Common myeloid progenitor, CD34-positive (primary cell): Measurements from ENCODE around the gene TBC1D24.

Experiments
- CTCF ChIA-PET: fragments of 350-600 bp; sonication (Branson Sonifier 250); formaldehyde crosslinking; loops from one replicate; lab custom pipeline; 2021; ENCODE audit warnings: antibody characterized with exemption; lab: Charles Lee
- POLR2A ChIA-PET: fragments of 350-600 bp; sonication (Branson Sonifier 250); formaldehyde crosslinking; loops from one replicate; lab custom pipeline; 2021; ENCODE audit warnings: antibody characterized with exemption; lab: Charles Lee
- DNase-seq, 3 donors: peaks; one replicate each; pipeline versions ENCODE4 v3.0.0 to v3.0.0-alpha.2; 2013
- H3K27ac ChIP-seq, 2 experiments: 1 replicate in 1 of 2; 2 replicates in 1 of 2; pipeline ENCODE4 v1.7.0; 2013; ENCODE audit warnings: inconsistent platforms in 2 of 2, low read length in 2 of 2, mild to moderate bottlenecking in 2 of 2, low read depth in 1 of 2, moderate library complexity in 1 of 2; ENCODE audit not compliant: severe bottlenecking in 2 of 2, insufficient read depth in 1 of 2, poor library complexity in 1 of 2
- H3K27me3 ChIP-seq, 5 experiments: replicated peaks in 2 of 5; 1 replicate in 3 of 5; 2 replicates in 2 of 5; pipeline versions ENCODE4 v1.6.1 to v1.7.0; 2013; ENCODE audit warnings: low read length in 4 of 5, mild to moderate bottlenecking in 2 of 5, moderate library complexity in 2 of 5, inconsistent platforms in 1 of 5; ENCODE audit not compliant: insufficient read depth in 5 of 5, control insufficient read depth in 4 of 5
- H3K36me3 ChIP-seq, 4 experiments: 1 replicate in 2 of 4; 2 replicates in 2 of 4; pipeline versions ENCODE4 v1.6.1 to v1.7.0; 2013; ENCODE audit warnings: low read length in 3 of 4, control low read depth in 1 of 4, mild to moderate bottlenecking in 1 of 4; ENCODE audit not compliant: control insufficient read depth in 4 of 4, insufficient read depth in 4 of 4
- H3K4me1 ChIP-seq, 4 experiments: 1 replicate in 3 of 4; 2 replicates in 1 of 4; pipeline versions ENCODE4 v1.6.1 to v1.7.1; 2013; ENCODE audit warnings: low read length in 3 of 4, mild to moderate bottlenecking in 3 of 4, control low read depth in 1 of 4, inconsistent platforms in 1 of 4, moderate library complexity in 1 of 4; ENCODE audit not compliant: control insufficient read depth in 4 of 4, insufficient read depth in 4 of 4; ENCODE audit errors: control extremely low read depth in 1 of 4
- H3K4me3 ChIP-seq, 7 experiments: 1 replicate in 4 of 7; 2 replicates in 3 of 7; pipeline versions ENCODE4 v1.5.1 to v1.7.0; 2013; ENCODE audit warnings: mild to moderate bottlenecking in 7 of 7, low read length in 6 of 7, moderate library complexity in 6 of 7, inconsistent platforms in 2 of 7, low read depth in 2 of 7, control low read depth in 1 of 7; ENCODE audit not compliant: insufficient read depth in 4 of 7, control insufficient read depth in 1 of 7; ENCODE audit errors: extremely low read depth in 1 of 7
- H3K9me3 ChIP-seq, 5 experiments: 1 replicate in 4 of 5; 2 replicates in 1 of 5; pipeline versions ENCODE4 v1.6.1 to v1.7.1; 2013; ENCODE audit warnings: low read length in 4 of 5, mild to moderate bottlenecking in 2 of 5, inconsistent platforms in 1 of 5, low read depth in 1 of 5, moderate library complexity in 1 of 5; ENCODE audit not compliant: control insufficient read depth in 4 of 5, insufficient read depth in 2 of 5; ENCODE audit errors: control extremely low read depth in 1 of 5
- WGBS: methylation state at CpG from one replicate; pipeline ENCODE4 v1.1.5; 2013; ENCODE audit not compliant: insufficient coverage; 5-methylcytosine and 5-hydroxymethylcytosine counted together

Gene TBC1D24

DNA sequence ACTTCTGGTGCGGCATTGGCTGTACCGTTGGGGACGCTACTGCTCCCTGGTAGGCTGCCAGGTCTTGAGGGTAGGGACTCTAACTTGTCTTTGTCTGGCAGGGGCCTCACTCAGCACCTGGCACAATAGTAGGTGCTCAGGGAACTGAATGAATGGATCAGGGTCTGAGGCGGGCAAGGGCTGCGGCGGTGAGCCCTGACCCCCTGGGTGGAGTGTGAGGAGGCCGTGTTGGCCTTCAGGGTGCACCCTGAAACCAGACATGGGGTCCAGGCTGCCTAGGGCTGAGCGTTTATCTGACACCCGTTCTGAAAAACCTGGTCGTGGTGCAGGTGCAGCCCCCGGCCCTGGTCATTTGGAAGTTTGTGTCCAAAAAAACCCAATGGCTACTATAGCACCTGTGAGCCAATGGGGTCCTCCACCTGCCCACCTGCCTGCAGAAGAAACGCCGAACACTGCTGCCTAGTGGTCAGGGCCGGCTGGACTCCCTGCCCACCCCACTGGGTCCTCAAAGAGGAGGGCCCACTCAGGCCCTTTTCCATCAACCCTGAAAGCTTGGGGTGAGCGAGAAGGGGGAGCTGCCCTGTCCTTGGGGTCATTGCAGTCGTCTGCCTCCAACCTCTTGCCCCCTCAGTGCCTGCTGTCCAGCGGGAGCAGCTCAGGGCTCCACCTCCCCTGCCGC, 33.9 kb downstream of the TBC1D24 start:
- ChIA-PET POLR2A (interaction anchor here (2.3 kb wide), 1 partner anchor 11 kb away, joined by 11 read pairs; the partner anchor contains the start of gene AMDHD2), CTCF (interaction anchor here (0.7 to 5.9 kb wide), 3 partner anchors 7 to 547 kb away, joined by 3 to 27 read pairs (median 3); no protein-coding TSS in a partner anchor)
- Histone ChIP-seq H3K27ac (peak overlapping the region in 1 of 2 experiments; percentile 7), H3K9me3 (no peaks in the 10 kb centered on the region), H3K27me3 (no peaks in the 10 kb centered on the region), H3K4me1 (peaks cover 3 to 75% (median 65%) of the 10 kb centered on the region in 4 experiments), H3K4me3 (no peak overlapping the region), H3K36me3 (no peaks in the 10 kb centered on the region)
- DNase-seq, result no peak
- 93% methylated on average over 16 of the region's 18 CpGs for WGBS

DNA sequence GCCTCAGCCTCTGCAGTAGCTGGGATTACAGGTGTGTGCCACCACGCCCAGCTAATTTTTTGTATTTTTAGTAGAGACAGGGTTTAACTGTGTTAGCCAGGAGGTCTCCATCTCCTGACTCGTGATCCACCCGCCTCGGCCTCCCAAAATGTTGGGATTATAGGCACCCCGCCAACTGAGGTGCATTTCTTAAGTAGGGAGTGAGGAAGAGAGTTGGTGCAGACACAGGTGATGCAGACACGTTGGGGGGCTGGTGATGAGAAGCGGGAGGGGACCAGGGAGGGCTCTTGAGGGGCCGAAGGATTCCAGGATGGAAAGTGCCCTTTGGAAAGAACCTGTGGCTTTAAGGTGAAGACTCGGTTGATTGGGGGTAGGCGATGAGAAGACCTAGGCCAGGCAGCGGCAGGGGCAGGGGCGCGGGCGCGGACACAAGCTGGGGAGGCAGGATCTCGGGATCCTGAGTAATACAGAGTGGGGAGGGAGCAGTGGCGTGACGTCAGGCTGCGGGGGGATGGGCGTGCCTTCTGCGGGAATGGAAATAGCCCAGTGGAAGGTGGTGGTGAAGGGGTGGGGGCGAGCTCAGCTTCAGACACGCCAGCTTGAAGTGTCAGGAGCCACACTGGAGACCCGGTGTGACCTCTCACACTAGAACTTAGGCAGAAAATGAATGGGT, 36.3 kb downstream of the TBC1D24 start:
- Histone ChIP-seq H3K36me3 (no peaks in the 10 kb centered on the region), H3K27me3 (no peaks in the 10 kb centered on the region), H3K27ac (no peak overlapping the region), H3K4me1 (peaks cover 7 to 89% (median 82%) of the 10 kb centered on the region in 4 experiments), H3K9me3 (no peaks in the 10 kb centered on the region), H3K4me3 (no peak overlapping the region)
- no peak for DNase-seq
- ChIA-PET CTCF (interaction anchor here (5.9 kb wide), 1 partner anchor 10 kb away, joined by 27 read pairs; no protein-coding TSS in a partner anchor), POLR2A (no interaction called here)
- 92% methylated on average over 18 of the region's 24 CpGs for whole genome bisulfite sequencing

DNA sequence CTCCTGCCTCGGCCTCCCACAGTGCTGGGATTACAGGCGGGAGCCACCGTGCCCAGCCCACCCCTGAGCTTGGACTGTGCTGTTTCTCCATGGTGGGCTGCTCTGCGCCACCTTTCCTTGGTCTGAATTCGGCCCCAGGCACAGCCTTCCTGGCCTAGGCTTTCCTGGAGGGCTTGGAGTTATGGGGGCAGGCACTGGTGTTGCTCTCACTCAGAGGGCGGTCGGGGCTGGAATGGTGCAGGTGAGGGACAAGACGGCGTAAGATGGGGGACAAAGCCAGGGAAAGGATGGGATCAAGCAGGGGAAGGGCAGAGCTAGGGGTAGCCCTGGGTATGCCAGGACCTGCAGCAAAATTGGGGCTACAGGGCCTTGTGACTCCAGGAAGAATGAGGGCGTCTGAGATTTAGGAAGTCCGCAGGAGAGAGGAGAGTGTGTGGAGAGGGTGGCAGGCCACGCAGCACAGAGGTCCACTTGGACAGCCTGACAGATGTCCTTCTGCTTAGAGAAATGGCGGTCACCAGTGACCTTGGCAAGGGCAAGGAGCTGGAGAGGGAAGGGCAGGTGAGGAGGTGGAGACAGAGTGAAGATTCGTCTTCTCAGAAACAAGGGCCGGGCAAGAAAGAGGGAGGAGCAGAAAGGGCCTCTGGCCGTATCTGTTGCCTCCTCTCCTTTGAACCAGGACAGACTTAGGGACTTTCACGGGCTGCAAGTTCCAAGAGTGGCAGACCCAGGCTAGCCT, 37.2 kb downstream of the TBC1D24 start:
- H3K27ac ChIP-seq, result no peak overlapping the region
- peaks cover 0 to 6% (median 1%) of the 10 kb centered on the region in 4 experiments for H3K36me3 ChIP-seq
- no peak for DNase-seq
- H3K4me1 ChIP-seq, result peaks cover 10 to 89% (median 84%) of the 10 kb centered on the region in 4 experiments
- no peaks in the 10 kb centered on the region for H3K27me3 ChIP-seq
- POLR2A ChIA-PET, result no interaction called here
- CTCF ChIA-PET, result interaction anchor here (0.9 to 5.9 kb wide), 3 partner anchors 11 to 73 kb away, joined by 3 to 27 read pairs (median 3); no protein-coding TSS in a partner anchor
- 95% methylated on average over 16 of the region's 17 CpGs for WGBS
- H3K4me3 ChIP-seq, result no peak overlapping the region
- H3K9me3 ChIP-seq, result no peaks in the 10 kb centered on the region

DNA sequence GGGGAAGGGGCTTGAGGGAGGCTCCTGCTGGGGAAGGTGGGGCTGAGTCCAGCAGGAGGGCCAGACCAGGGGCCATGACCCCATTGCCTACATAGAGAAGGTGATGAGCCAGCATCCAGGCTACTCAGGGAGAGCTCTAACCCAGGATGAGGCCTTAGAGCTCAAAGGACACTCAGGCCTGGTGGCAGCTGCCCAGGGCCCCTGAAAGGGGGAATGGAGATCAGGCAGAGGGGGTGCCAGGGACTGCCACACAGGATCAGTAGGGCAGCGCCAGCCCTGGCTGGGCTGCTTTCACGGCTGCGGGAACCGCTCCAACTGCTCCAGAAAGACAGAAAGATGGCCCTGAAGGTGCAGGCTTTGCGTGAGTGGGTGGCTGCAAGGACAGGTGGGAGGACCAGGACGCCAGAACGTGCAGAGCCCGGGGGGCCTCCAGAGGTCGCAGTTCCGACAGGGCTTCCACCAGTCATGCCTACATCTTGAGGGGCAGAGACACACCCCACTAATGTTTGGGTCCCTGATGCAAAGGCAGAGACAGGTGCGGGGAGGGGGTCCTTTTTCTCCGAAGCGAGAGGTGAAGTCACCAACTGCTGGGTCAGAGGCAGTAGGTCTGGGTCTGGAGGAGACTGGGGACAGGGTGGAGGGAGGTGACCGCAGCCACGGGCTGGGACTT, 37.9 kb downstream of the TBC1D24 start:
- Histone ChIP-seq H3K9me3 (no peaks in the 10 kb centered on the region), H3K36me3 (peaks cover 0 to 12% (median 1%) of the 10 kb centered on the region in 4 experiments), H3K27me3 (no peaks in the 10 kb centered on the region), H3K4me1 (peaks cover 10 to 89% (median 84%) of the 10 kb centered on the region in 4 experiments), H3K4me3 (peak overlapping the region in 6 of 7 experiments; percentile 13 to 99 (median 88)), H3K27ac (peak overlapping the region; percentile 91 to 95)
- WGBS, result 52% methylated on average over 15 of the region's 15 CpGs
- DNase-seq, result peak; percentile 42 to 76 (median 70)
- POLR2A ChIA-PET, result interaction anchor here (0.8 to 1.0 kb wide), 2 partner anchors 18 to 25 kb away, joined by 3 to 5 read pairs; partner anchors contain the start of gene CEMP1
- CTCF ChIA-PET, result interaction anchor here (0.9 to 5.9 kb wide), 3 partner anchors 11 to 72 kb away, joined by 3 to 27 read pairs (median 3); no protein-coding TSS in a partner anchor

DNA sequence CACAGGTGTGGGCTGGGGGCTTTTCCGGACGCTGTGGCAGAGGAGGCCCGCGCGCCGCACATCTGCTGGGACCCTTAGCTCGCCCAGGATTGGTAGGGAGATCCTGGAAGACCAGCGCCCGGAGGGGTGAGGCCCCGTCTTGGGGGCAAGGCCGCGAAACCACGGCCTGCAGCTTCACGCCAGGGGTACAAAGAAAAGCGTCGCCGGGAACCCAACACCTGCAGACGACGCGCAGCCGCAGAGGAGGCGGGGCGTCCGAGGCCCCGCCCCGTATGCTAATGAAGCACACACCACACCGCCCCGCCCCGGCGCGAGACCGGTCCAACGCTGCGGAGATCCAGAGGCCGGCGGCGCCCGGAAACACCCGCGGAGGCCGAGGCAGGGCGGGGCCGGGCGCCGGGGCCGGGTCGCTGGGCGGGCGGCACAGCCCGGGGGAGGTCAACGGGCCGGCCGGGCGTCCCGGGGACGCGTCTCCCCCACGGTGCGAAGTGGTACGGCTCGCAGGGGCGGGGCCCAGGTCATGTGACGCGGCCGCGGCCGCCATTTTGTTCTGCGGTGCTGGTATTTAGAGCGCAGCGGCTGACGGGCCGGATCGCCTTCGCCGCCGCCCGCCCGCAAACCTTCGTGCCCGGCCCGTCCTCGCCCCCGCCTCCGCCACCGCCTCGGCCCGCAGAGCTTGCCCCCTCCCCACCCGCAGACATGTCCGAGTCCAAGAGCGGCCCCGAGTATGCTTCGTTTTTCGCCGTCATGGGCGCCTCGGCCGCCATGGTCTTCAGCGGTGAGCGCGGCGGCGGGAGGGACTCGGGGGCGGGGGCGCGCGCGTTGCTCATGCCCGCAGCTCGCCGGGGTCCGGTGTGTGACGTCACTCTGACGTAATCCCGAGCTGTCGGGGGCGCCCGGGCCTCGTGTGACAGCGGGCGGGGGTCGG, 38.7 kb downstream of the TBC1D24 start, which contains the start of gene ATP6V0C:
Gene ATP6V0C (plus strand): TSS at position 548 of the 928 bp plus-strand sequence. CDS start 152 bp downstream, at position 700.
- Histone ChIP-seq H3K4me1 (peaks cover 10 to 89% (median 84%) of the 10 kb centered on the region in 4 experiments), H3K27ac (peak within 1 kb of the TSS; percentile 91 to 95), H3K27me3 (no peaks in the 10 kb centered on the region), H3K9me3 (no peaks in the 10 kb centered on the region), H3K36me3 (peaks cover 0 to 19% (median 1%) of the 10 kb centered on the region in 4 experiments), H3K4me3 (peak within 1 kb of the TSS; percentile 72 to 99 (median 92))
- ChIA-PET CTCF (interaction anchor here (5.9 kb wide), 1 partner anchor 12 kb away, joined by 27 read pairs; no protein-coding TSS in a partner anchor), POLR2A (interaction anchor here (0.8 to 1.0 kb wide), 3 partner anchors 17 to 136 kb away, joined by 3 to 5 read pairs (median 3); partner anchors contain the start of gene CEMP1)
- WGBS, result 1% methylated on average over 105 of the region's 122 CpGs
- peak; percentile 89 to 94 (median 93) for DNase-seq
